ENCODE results near the gene FSTL4.

FSTL4 gene

GRCh38 chr5:133353741-133354140 lies 258.6 kb downstream of the FSTL4 start:
- H3K4me3 ChIP-seq (replicated peaks; ENCODE audit: low read depth, low read length), result no peak overlapping the region
- no peak for DNase-seq (ENCODE audit: low read depth)
- no peak for TF ChIP-seq CTCF (IDR thresholded peaks at IDR 0.05; ENCODE audit: low read length, missing control alignments)

- no peak for DNase-seq (ENCODE audit: low read depth)
- no peak for TF ChIP-seq CTCF (IDR thresholded peaks at IDR 0.05; ENCODE audit: low read length, missing control alignments)
- no peak overlapping the region for H3K4me3 ChIP-seq (replicated peaks; ENCODE audit: low read depth, low read length)
Observed at GRCh38 chr5:133348406-133348805, 263.9 kb downstream of the FSTL4 start.

- no peak overlapping the region for H3K4me3 ChIP-seq (replicated peaks; ENCODE audit: low read depth, low read length)
- TF ChIP-seq CTCF (IDR thresholded peaks at IDR 0.05; ENCODE audit: low read length, missing control alignments), result no peak
- DNase-seq (ENCODE audit: low read depth), result no peak
Observed at GRCh38 chr5:133347039-133347438, 265.3 kb downstream of the FSTL4 start.

GRCh38 chr5:133344266-133344665 lies 268.1 kb downstream of the FSTL4 start:
- TF ChIP-seq CTCF (IDR thresholded peaks at IDR 0.05; ENCODE audit: low read length, missing control alignments), result no peak
- DNase-seq (ENCODE audit: low read depth), result no peak
- H3K4me3 ChIP-seq (replicated peaks; ENCODE audit: low read depth, low read length), result no peak overlapping the region

- no peak for TF ChIP-seq CTCF (IDR thresholded peaks at IDR 0.05; ENCODE audit: low read length, missing control alignments)
- DNase-seq (ENCODE audit: low read depth), result no peak
Observed at GRCh38 chr5:133343196-133343595, 269.1 kb downstream of the FSTL4 start.

GRCh38 chr5:133341915-133342710 lies 270.2 kb downstream of the FSTL4 start:
- H3K4me3 ChIP-seq (replicated peaks; ENCODE audit: low read depth, low read length), result no peak overlapping the region
- TF ChIP-seq CTCF (IDR thresholded peaks at IDR 0.05; ENCODE audit: low read length, missing control alignments), result no peak
- DNase-seq (ENCODE audit: low read depth), result no peak

More at GRCh38 chr5:133343196-133343595, 269.1 kb downstream of the FSTL4 start:
- no peak overlapping the region for H3K4me3 ChIP-seq (replicated peaks; ENCODE audit: low read depth, low read length)

GRCh38 chr5:133341296-133341695 lies 271.0 kb downstream of the FSTL4 start:
- TF ChIP-seq CTCF (IDR thresholded peaks at IDR 0.05; ENCODE audit: low read length, missing control alignments), result no peak
- DNase-seq (ENCODE audit: low read depth), result no peak
- H3K4me3 ChIP-seq (replicated peaks; ENCODE audit: low read depth, low read length), result no peak overlapping the region
